H9 (cell line): ENCODE measurements around the gene COL4A1. TPM values are rescaled to one million over a fixed set of nuclear protein-coding genes. Genes with fewer than 3 reads are reported as not detected.

ENCODE experiments used
- DNase-seq: peaks from one replicate; pipeline ENCODE4 v3.0.0-alpha.2; 2017
- H2AFZ ChIP-seq: one replicate; pipeline ENCODE4 v1.6.1; 2013; ENCODE audit warnings: mild to moderate bottlenecking, low read length, control low read depth, moderate library complexity
- H2AK5ac ChIP-seq: 2 replicates; pipeline ENCODE4 v1.6.1; 2013; ENCODE audit warnings: low read length, control low read depth, mixed read lengths; ENCODE audit not compliant: insufficient read length
- H2BK120ac ChIP-seq: one replicate; pipeline ENCODE4 v1.6.1; 2013; ENCODE audit warnings: low read depth, mild to moderate bottlenecking, low read length, control low read depth, inconsistent platforms; ENCODE audit not compliant: poor library complexity, severe bottlenecking
- H2BK12ac ChIP-seq: 2 replicates; pipeline ENCODE4 v1.6.1; 2013; ENCODE audit warnings: low read length, control low read depth, mixed read lengths, low read depth; ENCODE audit not compliant: insufficient read length
- H2BK15ac ChIP-seq: 2 replicates; pipeline ENCODE4 v1.6.1; 2013; ENCODE audit warnings: low read depth, low read length, control low read depth
- H2BK20ac ChIP-seq: one replicate; pipeline ENCODE4 v1.6.1; 2013; ENCODE audit warnings: low read depth, mild to moderate bottlenecking, low read length, control low read depth, inconsistent platforms; ENCODE audit not compliant: poor library complexity, severe bottlenecking
- H2BK5ac ChIP-seq: 2 replicates; pipeline ENCODE4 v1.6.1; 2013; ENCODE audit warnings: low read length, control low read depth, mixed read lengths; ENCODE audit not compliant: insufficient read length
- H3K14ac ChIP-seq: 2 replicates; pipeline ENCODE4 v1.6.1; 2013; ENCODE audit warnings: low read length, control low read depth; ENCODE audit not compliant: insufficient read depth
- H3K18ac ChIP-seq: 2 replicates; pipeline ENCODE4 v1.6.1; 2013; ENCODE audit warnings: low read depth, mild to moderate bottlenecking, mixed read lengths, low read length, control low read depth; ENCODE audit not compliant: insufficient read length
- H3K23ac ChIP-seq: 2 replicates; pipeline ENCODE4 v1.6.1; 2013; ENCODE audit warnings: low read length, control low read depth, mixed read lengths, low read depth; ENCODE audit not compliant: insufficient read length
- H3K23me2 ChIP-seq: 2 replicates; pipeline ENCODE4 v1.6.1; 2013; ENCODE audit warnings: low read depth, mild to moderate bottlenecking, mixed read lengths, low read length, control low read depth; ENCODE audit not compliant: insufficient read length, poor library complexity, severe bottlenecking
- H3K27ac ChIP-seq: 2 replicates; pipeline ENCODE4 v1.5.1; 2013; ENCODE audit warnings: low read length, control low read depth, mixed read lengths, low read depth; ENCODE audit not compliant: insufficient read length
- H3K27me3 ChIP-seq: 2 replicates; pipeline ENCODE4 v1.6.1; 2013; ENCODE audit warnings: low read length, control low read depth, inconsistent platforms; ENCODE audit not compliant: insufficient read depth
- H3K4ac ChIP-seq: 2 replicates; pipeline ENCODE4 v1.6.1; 2013; ENCODE audit warnings: low read depth, mild to moderate bottlenecking, control low read depth, inconsistent platforms, low read length, moderate library complexity
- H3K4me1 ChIP-seq: 2 replicates; pipeline ENCODE4 v1.6.1; 2013; ENCODE audit warnings: low read length, control low read depth, inconsistent platforms; ENCODE audit not compliant: insufficient read depth
- H3K4me2 ChIP-seq: 2 replicates; pipeline ENCODE4 v1.6.1; 2013; ENCODE audit warnings: low read length, control low read depth, mixed read lengths; ENCODE audit not compliant: insufficient read length, insufficient read depth
- H3K56ac ChIP-seq: 2 replicates; pipeline ENCODE4 v1.6.1; 2013; ENCODE audit warnings: low read depth, mild to moderate bottlenecking, mixed read lengths, low read length, control low read depth; ENCODE audit not compliant: insufficient read length
- H3K79me1 ChIP-seq: 2 replicates; pipeline ENCODE4 v1.6.1; 2013; ENCODE audit warnings: low read depth, mild to moderate bottlenecking, moderate library complexity, low read length, control low read depth, inconsistent platforms; ENCODE audit not compliant: insufficient read depth, poor library complexity, severe bottlenecking
- H3K79me2 ChIP-seq: 2 replicates; pipeline ENCODE4 v1.6.1; 2013; ENCODE audit warnings: low read length, control low read depth, inconsistent platforms; ENCODE audit not compliant: insufficient read depth
- H3K9ac ChIP-seq: 2 replicates; pipeline ENCODE4 v1.6.1; 2013; ENCODE audit warnings: low read length, control low read depth, mixed read lengths; ENCODE audit not compliant: insufficient read length; ENCODE audit errors: extremely low read depth
- H3K9me3 ChIP-seq: one replicate; pipeline ENCODE4 v1.6.1; 2013; ENCODE audit warnings: low read depth, low read length, inconsistent platforms; ENCODE audit not compliant: control insufficient read depth
- H3T11ph ChIP-seq: one replicate; pipeline ENCODE4 v1.6.1; 2013; ENCODE audit warnings: mild to moderate bottlenecking, low read length, control low read depth, inconsistent platforms
- H4K20me1 ChIP-seq: one replicate; pipeline ENCODE4 v1.6.1; 2013; ENCODE audit not compliant: control insufficient read depth, insufficient read length, insufficient read depth
- H4K5ac ChIP-seq: 2 replicates; pipeline ENCODE4 v1.6.1; 2013; ENCODE audit warnings: low read depth, mild to moderate bottlenecking, mixed read lengths, low read length, control low read depth; ENCODE audit not compliant: insufficient read length
- H4K8ac ChIP-seq: replicated peaks from 2 replicates; pipeline ENCODE4 v1.6.1; 2013; ENCODE audit warnings: low read length, control low read depth, mixed read lengths, low read depth; ENCODE audit not compliant: insufficient read length
- H4K91ac ChIP-seq: 2 replicates; pipeline ENCODE4 v1.6.1; 2013; ENCODE audit warnings: low read depth, mild to moderate bottlenecking, moderate library complexity, mixed read lengths, low read length, control low read depth; ENCODE audit not compliant: insufficient read length
- H3K27ac Mint-ChIP-seq, 3 experiments: 2 replicates in 2 of 3; 3 replicates in 1 of 3; pipeline ENCODE4 v1.8.0; 2020 to 2021; ENCODE audit warnings: mixed read lengths in 3 of 3, mild to moderate bottlenecking in 1 of 3, moderate library complexity in 1 of 3
- H3K27me3 Mint-ChIP-seq: 2 replicates; pipeline ENCODE4 v1.8.0; 2021; ENCODE audit warnings: low read depth, mild to moderate bottlenecking, moderate library complexity, mixed read lengths
- H3K36me3 Mint-ChIP-seq, 3 experiments: 2 replicates in 2 of 3; 3 replicates in 1 of 3; pipeline ENCODE4 v1.8.0; 2020 to 2021; ENCODE audit warnings: low read depth in 3 of 3, mixed read lengths in 3 of 3; ENCODE audit not compliant: insufficient read depth in 1 of 3
- H3K4me1 Mint-ChIP-seq, 2 experiments: 2 replicates each; pipeline ENCODE4 v1.8.0; 2020; ENCODE audit warnings: mixed read lengths in 2 of 2
- H3K4me3 Mint-ChIP-seq, 2 experiments: 2 replicates in 1 of 2; 3 replicates in 1 of 2; pipeline ENCODE4 v1.8.0; 2020 to 2021; ENCODE audit warnings: mild to moderate bottlenecking in 2 of 2, mixed read lengths in 2 of 2, moderate library complexity in 1 of 2
- H3K9me3 Mint-ChIP-seq, 2 experiments: 2 replicates in 1 of 2; 3 replicates in 1 of 2; pipeline ENCODE4 v1.8.0; 2020; ENCODE audit warnings: mild to moderate bottlenecking in 2 of 2, mixed read lengths in 2 of 2, moderate library complexity in 1 of 2
- CTCF ChIP-seq: fragments of 200-600 bp; sonication (generic); conservative IDR thresholded peaks from 3 replicates; pipeline ENCODE4 v1.8.0; 2021; ENCODE audit warnings: antibody characterized with exemption, mild to moderate bottlenecking
- WGBS: extraction: QIAGEN DNeasy Blood & Tissue Kit; methylation state at CpG from one replicate; pipeline ENCODE4 v1.1.7; 2013; ENCODE audit warnings: missing lambda C conversion rate, low lambda C conversion rate, mixed read lengths; ENCODE audit not compliant: insufficient read length; ENCODE audit errors: extremely low coverage; 5-methylcytosine and 5-hydroxymethylcytosine counted together
- total RNA-seq: library from RNA; stranded (reverse); gene quantifications from 2 replicates; pipeline ENCODE4 v1.2.1, GENCODE V29; 2021

Gene COL4A1
- total RNA-seq, 1 experiment from 2014 or later = 73.1 TPM

- H3K79me1 ChIP-seq = no peaks in the 10 kb centered on the region
- no peaks in the 10 kb centered on the region for H3K4me1 ChIP-seq
- Mint-ChIP-seq H3K4me3 (no peak overlapping the region), H3K27ac (no peak overlapping the region), H3K27me3 (no peaks in the 10 kb centered on the region; the same call in 1 of the 2 replicates), H3K36me3 (peaks cover 0 to 3% (median 0%) of the 10 kb centered on the region in 3 experiments; a peak in 5 of 7 replicates), H3K4me1 (peaks cover 3% of the 10 kb centered on the region in 2 experiments; a peak in 2 of 4 replicates), H3K9me3 (no peaks in the 10 kb centered on the region)
- no peak overlapping the region for H3K23ac ChIP-seq
- no peak overlapping the region for H2AK5ac ChIP-seq
- no peak overlapping the region for H2BK20ac ChIP-seq
- H3K9me3 ChIP-seq = no peaks in the 10 kb centered on the region
- H2BK12ac ChIP-seq = no peak overlapping the region
- H2BK5ac ChIP-seq = no peak overlapping the region
- no peak overlapping the region for H4K91ac ChIP-seq
- H3T11ph ChIP-seq = no peak overlapping the region
- no peaks in the 10 kb centered on the region for H4K20me1 ChIP-seq
- no peak overlapping the region for H3K4ac ChIP-seq
- no peaks in the 10 kb centered on the region for H3K27me3 ChIP-seq
- no CpG with 5 or more reads among the region's 9 CpGs for WGBS
- no peaks in the 10 kb centered on the region; the same call in 1 of the 2 replicates for H3K79me2 ChIP-seq
- no peak overlapping the region for H4K5ac ChIP-seq
- no peak overlapping the region for H2AFZ ChIP-seq
- no peak overlapping the region for H3K27ac ChIP-seq
- H2BK120ac ChIP-seq = no peak overlapping the region
- no peak overlapping the region for H3K4me2 ChIP-seq
- H3K14ac ChIP-seq = no peak overlapping the region
- DNase-seq = no peak
- H3K23me2 ChIP-seq = no peaks in the 10 kb centered on the region
- H4K8ac ChIP-seq = no peak overlapping the region
- no peak overlapping the region for H2BK15ac ChIP-seq
- H3K18ac ChIP-seq = no peak overlapping the region
- H3K56ac ChIP-seq = no peak overlapping the region
- TF ChIP-seq CTCF = no peak
- no peak overlapping the region for H3K9ac ChIP-seq
Observed at GRCh38 chr13:110289174-110289573, 17.8 kb downstream of the COL4A1 start.
